ENCODE measurements around the gene SPRY2.
A peak's percentile ranks its signal among the peaks of the same experiment; 100 is the strongest.

The SPRY2 gene

DNA sequence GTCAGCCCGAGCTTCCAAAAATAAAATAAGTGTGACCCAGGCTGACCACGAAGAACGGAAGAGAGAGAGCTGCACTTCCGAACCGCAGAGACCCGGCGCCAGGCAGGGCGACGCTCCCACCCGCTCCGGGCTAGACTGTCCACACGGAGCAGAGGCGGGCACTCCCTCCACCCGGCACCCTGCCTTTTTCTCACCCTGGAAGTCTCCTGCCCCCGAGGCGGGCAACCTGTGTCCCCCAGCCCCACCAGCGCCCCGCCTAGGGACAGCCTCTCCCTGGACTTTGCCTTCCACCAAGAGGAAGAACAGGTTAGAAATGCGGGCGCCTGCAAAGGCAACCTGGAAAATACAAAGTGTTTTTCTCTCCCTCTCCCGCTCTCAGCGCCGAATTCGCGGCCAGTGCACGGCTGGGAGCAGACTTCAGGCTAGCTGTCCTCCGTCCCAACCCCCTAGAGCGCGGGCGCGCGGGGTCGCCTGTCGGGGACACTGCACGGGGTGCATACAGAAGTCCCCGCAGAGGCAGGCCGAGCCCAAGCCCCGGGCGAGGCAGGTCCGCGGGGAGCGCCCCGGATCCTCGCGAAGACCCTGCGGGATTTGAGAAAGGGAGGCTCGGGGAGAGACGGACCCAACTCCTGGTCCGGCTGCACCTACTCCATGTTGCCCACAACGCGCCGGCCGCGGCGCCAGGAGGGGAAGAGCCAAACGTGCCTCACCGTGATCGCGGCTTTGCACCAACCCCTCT is 845 bp downstream of the SPRY2 start:
- TF ChIP-seq, protein P1, sequence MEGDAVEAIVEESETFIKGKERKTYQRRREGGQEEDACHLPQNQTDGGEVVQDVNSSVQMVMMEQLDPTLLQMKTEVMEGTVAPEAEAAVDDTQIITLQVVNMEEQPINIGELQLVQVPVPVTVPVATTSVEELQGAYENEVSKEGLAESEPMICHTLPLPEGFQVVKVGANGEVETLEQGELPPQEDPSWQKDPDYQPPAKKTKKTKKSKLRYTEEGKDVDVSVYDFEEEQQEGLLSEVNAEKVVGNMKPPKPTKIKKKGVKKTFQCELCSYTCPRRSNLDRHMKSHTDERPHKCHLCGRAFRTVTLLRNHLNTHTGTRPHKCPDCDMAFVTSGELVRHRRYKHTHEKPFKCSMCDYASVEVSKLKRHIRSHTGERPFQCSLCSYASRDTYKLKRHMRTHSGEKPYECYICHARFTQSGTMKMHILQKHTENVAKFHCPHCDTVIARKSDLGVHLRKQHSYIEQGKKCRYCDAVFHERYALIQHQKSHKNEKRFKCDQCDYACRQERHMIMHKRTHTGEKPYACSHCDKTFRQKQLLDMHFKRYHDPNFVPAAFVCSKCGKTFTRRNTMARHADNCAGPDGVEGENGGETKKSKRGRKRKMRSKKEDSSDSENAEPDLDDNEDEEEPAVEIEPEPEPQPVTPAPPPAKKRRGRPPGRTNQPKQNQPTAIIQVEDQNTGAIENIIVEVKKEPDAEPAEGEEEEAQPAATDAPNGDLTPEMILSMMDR (conservative IDR thresholded peaks at IDR 0.05; ENCODE audit: low read length): no peak
- no peak for DNase-seq (ENCODE audit: low read depth)
- peak overlapping the region; percentile 82 for H3K4me3 ChIP-seq (ENCODE audit: low read length)

GRCh38 chr13:80339563-80339911 is 1.4 kb downstream of the SPRY2 start:
- H3K4me3 ChIP-seq (ENCODE audit: low read length): peak overlapping the region; percentile 82
- TF ChIP-seq, protein P1 (conservative IDR thresholded peaks at IDR 0.05; ENCODE audit: low read length): no peak
- no peak for DNase-seq (ENCODE audit: low read depth)

DNA sequence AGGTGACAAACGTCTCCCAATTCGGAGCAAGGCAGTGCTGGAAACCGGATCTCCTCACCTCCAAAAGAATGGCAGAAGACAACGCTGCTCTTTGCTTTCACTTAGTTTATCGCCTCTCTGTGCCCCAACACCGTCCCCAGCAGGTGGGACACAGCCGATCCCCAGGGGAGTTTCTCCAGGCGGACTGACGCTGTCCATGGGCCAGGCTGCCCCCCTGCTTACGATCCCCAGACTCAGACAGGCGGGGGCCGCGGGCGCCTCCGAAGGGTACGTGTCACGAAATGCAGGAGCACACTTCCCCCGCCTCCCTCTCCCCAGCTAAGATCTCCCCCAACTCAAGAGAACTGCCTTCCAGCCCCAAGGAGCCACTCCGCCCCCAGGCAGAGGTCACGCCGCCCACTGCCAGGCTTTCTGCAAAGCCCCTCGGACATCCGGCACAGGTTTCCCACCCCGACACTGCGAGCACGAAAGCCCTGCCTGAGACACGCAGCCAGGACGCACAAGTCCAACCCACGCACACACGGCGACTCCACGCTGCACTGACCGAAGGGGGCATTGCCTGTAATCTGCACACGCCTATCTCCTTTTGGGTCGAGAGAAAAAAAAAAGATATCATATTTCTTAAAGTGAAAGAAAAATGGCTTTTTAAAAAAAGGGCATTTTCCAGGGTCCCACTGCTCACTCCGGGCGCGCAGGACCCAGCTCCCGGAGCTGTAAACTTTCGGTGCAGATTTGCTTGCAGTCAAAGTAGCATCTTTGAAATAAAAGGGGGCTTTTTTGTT is 2.0 kb downstream of the SPRY2 start:
- TF ChIP-seq, protein P1 (conservative IDR thresholded peaks at IDR 0.05; ENCODE audit: low read length): peak; percentile 48
- DNase-seq (ENCODE audit: low read depth): peak; percentile 86
- H3K4me3 ChIP-seq (ENCODE audit: low read length): peak overlapping the region; percentile 82

DNA sequence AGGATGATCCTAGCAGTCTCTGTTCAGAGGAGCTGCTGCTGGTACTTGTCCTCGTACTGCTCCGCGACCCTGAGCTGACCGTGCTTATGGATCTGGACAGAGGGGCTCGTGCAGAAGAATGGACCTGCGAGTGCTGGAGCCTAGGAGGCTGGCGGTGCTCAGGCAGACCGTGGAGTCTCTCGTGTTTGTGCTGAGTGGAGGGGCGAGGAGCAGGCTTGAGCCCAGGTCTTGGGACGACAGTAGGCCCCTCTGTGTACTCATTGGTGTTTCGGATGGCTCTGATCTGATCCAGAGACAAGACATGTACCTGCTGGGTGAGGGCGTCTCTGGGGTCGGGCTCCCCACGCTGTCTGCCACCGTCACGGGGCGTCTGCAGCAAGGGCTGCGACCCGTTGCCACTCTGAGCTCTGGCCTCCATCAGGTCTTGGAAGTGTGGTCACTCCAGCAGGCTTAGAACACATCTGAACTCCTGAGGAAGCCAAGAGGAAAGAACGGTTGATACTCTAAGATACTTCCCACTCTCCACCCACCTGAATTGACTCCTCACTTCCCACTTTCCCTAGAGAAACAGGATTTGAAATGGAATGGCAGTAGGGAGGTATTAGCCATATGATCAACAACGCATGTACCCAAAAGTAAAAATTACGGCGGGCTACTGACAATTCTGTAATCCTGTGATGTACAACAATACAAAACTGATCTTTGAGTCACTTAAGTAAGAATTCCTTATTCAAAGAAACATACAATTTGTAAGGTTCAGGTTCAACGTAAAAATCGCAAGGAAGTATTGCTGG is 3.4 kb downstream of the SPRY2 start:
- DNase-seq (ENCODE audit: low read depth): no peak
- peak overlapping the region; percentile 82 for H3K4me3 ChIP-seq (ENCODE audit: low read length)
- TF ChIP-seq, protein P1 (conservative IDR thresholded peaks at IDR 0.05; ENCODE audit: low read length): no peak

DNA sequence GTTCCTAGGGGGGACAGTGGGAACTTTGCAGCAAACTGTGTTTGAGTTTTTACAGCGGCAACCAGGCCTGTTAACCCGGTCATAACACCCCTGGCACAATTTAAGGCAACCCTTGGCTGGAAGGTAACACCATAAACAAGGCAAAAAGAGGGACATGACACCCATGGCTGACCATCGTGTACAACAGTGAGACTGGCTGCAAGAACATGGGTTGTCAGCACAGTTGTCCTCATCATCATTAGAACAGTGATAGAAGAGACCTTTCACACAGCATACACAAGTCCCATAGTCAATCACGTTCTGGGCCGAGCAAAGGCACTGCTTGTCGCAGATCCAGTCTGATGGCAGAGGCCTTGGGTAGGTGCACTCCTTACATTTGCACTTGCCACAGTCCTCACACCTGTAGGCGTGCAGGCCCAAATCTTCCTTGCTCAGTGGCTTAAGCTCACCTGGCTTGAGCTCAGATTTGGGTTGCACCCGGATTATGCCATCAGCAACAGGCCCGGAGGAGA is 4.1 kb downstream of the SPRY2 start:
- H3K4me3 ChIP-seq (ENCODE audit: low read length): peak overlapping the region; percentile 82
- TF ChIP-seq, protein P1 (conservative IDR thresholded peaks at IDR 0.05; ENCODE audit: low read length): no peak
- DNase-seq (ENCODE audit: low read depth): no peak

- peak overlapping the region; percentile 82 for H3K4me3 ChIP-seq (ENCODE audit: low read length)
- DNase-seq (ENCODE audit: low read depth): peak; percentile 56
- TF ChIP-seq, protein P1 (conservative IDR thresholded peaks at IDR 0.05; ENCODE audit: low read length): no peak
Measured at GRCh38 chr13:80336370-80336769, 4.6 kb downstream of the SPRY2 start.

Measured in AG10803 (cell line).